Muscle layer of duodenum (tissue), 2 donors: ENCODE measurements around the gene DUSP6.

Experiments used
- H3K27ac ChIP-seq: one replicate; pipeline ENCODE4 v1.7.0; 2013; ENCODE audit warnings: mild to moderate bottlenecking, low read length
- H3K27me3 ChIP-seq: one replicate; pipeline ENCODE4 v1.7.0; 2013; ENCODE audit warnings: low read depth, mild to moderate bottlenecking, control low read depth, low read length
- H3K36me3 ChIP-seq, 2 donors: one replicate each; pipeline ENCODE4 v1.7.0; 2013; ENCODE audit warnings: low read length in 2 of 2, control low read depth in 1 of 2, mild to moderate bottlenecking in 1 of 2; ENCODE audit not compliant: insufficient read depth in 2 of 2, control insufficient read depth in 1 of 2
- H3K4me1 ChIP-seq, 2 donors: one replicate each; pipeline ENCODE4 v1.7.0; 2013; ENCODE audit warnings: low read length in 2 of 2, mild to moderate bottlenecking in 2 of 2, control low read depth in 1 of 2, moderate library complexity in 1 of 2; ENCODE audit not compliant: insufficient read depth in 2 of 2, control insufficient read depth in 1 of 2
- H3K4me3 ChIP-seq, 2 donors: one replicate each; pipeline ENCODE4 v1.7.0; 2013; ENCODE audit warnings: low read length in 2 of 2, low read depth in 1 of 2, mild to moderate bottlenecking in 1 of 2
- H3K9me3 ChIP-seq, 2 donors: one replicate each; pipeline ENCODE4 v1.7.0; 2013; ENCODE audit warnings: low read length in 2 of 2, control low read depth in 1 of 2, mild to moderate bottlenecking in 1 of 2; ENCODE audit not compliant: control insufficient read depth in 1 of 2
- donor health status: healthy.

The DUSP6 gene

GRCh38 chr12:89299931-89300330, 52.4 kb downstream of the DUSP6 start:
- H3K36me3 ChIP-seq = no peaks in the 10 kb centered on the region
- H3K4me1 ChIP-seq = no peaks in the 10 kb centered on the region
- H3K27ac ChIP-seq = no peak overlapping the region
- H3K9me3 ChIP-seq = no peaks in the 10 kb centered on the region
- no peak overlapping the region for H3K4me3 ChIP-seq
- H3K27me3 ChIP-seq = no peaks in the 10 kb centered on the region

GRCh38 chr12:89299417-89299816, 52.9 kb downstream of the DUSP6 start:
- no peaks in the 10 kb centered on the region for H3K27me3 ChIP-seq
- no peaks in the 10 kb centered on the region for H3K36me3 ChIP-seq
- no peak overlapping the region for H3K4me3 ChIP-seq
- H3K9me3 ChIP-seq = no peaks in the 10 kb centered on the region
- no peaks in the 10 kb centered on the region for H3K4me1 ChIP-seq
- no peak overlapping the region for H3K27ac ChIP-seq
